Measurements from ENCODE around the gene NCOA7. TPM values are rescaled to one million over a fixed set of nuclear protein-coding genes. Genes with fewer than 3 reads are reported as not detected.

Gene NCOA7
- total and polyA plus RNA-seq, 2 of the 8 experiments (the other 6 are each of a cell fraction or from before 2014, with no cell fraction given) = 2.6 to 10.7 TPM

- Histone ChIP-seq H3K4ac (replicated peaks; ENCODE audit: insufficient read length, low read depth, low read length) (no peak overlapping the region), H2BK15ac (ENCODE audit: low read length) (no peak overlapping the region)
- no peak for FAIRE-seq
These were observed 17.8 kb downstream of the NCOA7 start for GRCh38 chr6:125808591-125808990.

More at GRCh38 chr6:125808591-125808990, 17.8 kb downstream of the NCOA7 start:
- Histone ChIP-seq H4K5ac (ENCODE audit: insufficient read length, low read depth, low read length) (no peak overlapping the region), H2BK12ac (ENCODE audit: low read depth, low read length) (no peak overlapping the region), H2AFZ (ENCODE audit: low read length) (no peak overlapping the region), H3K23me2 (ENCODE audit: low read depth, low read length) (no peaks in the 10 kb centered on the region), H4K8ac (ENCODE audit: extremely low read depth, insufficient read depth, low read length) (no peak overlapping the region), H2BK5ac (ENCODE audit: low read depth, low read length) (no peak overlapping the region), H3K9ac (replicated peaks in 1 of 4; ENCODE audit: extremely low read depth in 1 of 4, low read depth in 3 of 4, low read length in 3 of 4) (no peak overlapping the region), H3K27me3 (replicated peaks in 1 of 4; ENCODE audit: control insufficient read depth in 3 of 4, extremely low read depth in 1 of 4, insufficient read depth in 3 of 4, low read length in 3 of 4) (no peaks in the 10 kb centered on the region), H3K4me3 (ENCODE audit: extremely low read depth in 1 of 4, insufficient read depth in 2 of 4, low read depth in 3 of 4, low read length in 4 of 4) (no peak overlapping the region), H3K4me2 (ENCODE audit: insufficient read depth in 1 of 2, low read depth in 2 of 2, low read length in 2 of 2) (no peak overlapping the region), H3K9me3 (ENCODE audit: insufficient read depth in 2 of 2, low read depth in 1 of 2, low read length in 1 of 2) (no peaks in the 10 kb centered on the region), H2BK120ac (replicated peaks; ENCODE audit: low read depth, low read length) (no peak overlapping the region), H3K23ac (ENCODE audit: insufficient read length) (no peak overlapping the region), H3K18ac (ENCODE audit: extremely low read depth, low read length) (no peak overlapping the region), H3K4me1 (replicated peaks in 1 of 4; ENCODE audit: control insufficient read depth in 3 of 4, insufficient read depth in 4 of 4, low read length in 3 of 4) (no peaks in the 10 kb centered on the region), H3K56ac (replicated peaks; ENCODE audit: insufficient read length, low read depth, low read length) (no peak overlapping the region), H3K79me1 (ENCODE audit: low read depth, low read length) (peaks cover 3% of the 10 kb centered on the region; the same call in 1 of the 2 replicates), H3K79me2 (ENCODE audit: control insufficient read depth in 1 of 2, insufficient read depth in 2 of 2, low read length in 2 of 2) (0 out of 4 replicates have a peak, but pooled peaks cover 0 to 2% of the 10 kb centered on the region in 2 experiments), H3K36me3 (ENCODE audit: control insufficient read depth in 2 of 4, insufficient read depth in 4 of 4, low read length in 3 of 4) (no peaks in the 10 kb centered on the region), H2AK5ac (ENCODE audit: low read depth, low read length) (no peak overlapping the region), H2BK20ac (ENCODE audit: low read length) (no peak overlapping the region), H3K14ac (ENCODE audit: insufficient read length) (no peak overlapping the region), H4K20me1 (replicated peaks in 1 of 2; ENCODE audit: control insufficient read depth in 1 of 2, insufficient read depth in 2 of 2, low read length in 2 of 2) (no peaks in the 10 kb centered on the region), H3K27ac (ENCODE audit: low read depth, low read length) (no peak overlapping the region), H4K91ac (replicated peaks; ENCODE audit: insufficient read length, low read length) (no peak overlapping the region)
- ChIA-PET CTCF (ENCODE audit: partially characterized antibody) (interaction anchor here (1.6 kb wide), 1 partner anchor 27 kb away, joined by 3 read pairs; no protein-coding TSS in a partner anchor), POLR2A (ENCODE audit: partially characterized antibody) (interaction anchor here (1.3 kb wide), 1 partner anchor 17 kb away, joined by 3 read pairs; no protein-coding TSS in a partner anchor)
- TF ChIP-seq RFX5 (IDR thresholded peaks at IDR 0.05; ENCODE audit: borderline replicate concordance, low read depth, low read length) (no peak), ZNF274 (IDR thresholded peaks at IDR 0.05; ENCODE audit: borderline replicate concordance, extremely low read depth, low read length) (no peak), SUZ12 (IDR thresholded peaks at IDR 0.05; ENCODE audit: low read length) (no peak), EGR1 (IDR thresholded peaks at IDR 0.05; ENCODE audit: borderline replicate concordance, low read depth, low read length) (no peak), RBBP5 (IDR thresholded peaks at IDR 0.05; ENCODE audit: borderline replicate concordance, low read depth, low read length) (no peak), TEAD4 (IDR thresholded peaks at IDR 0.05; ENCODE audit: low read depth, low read length) (no peak), GABPA (IDR thresholded peaks at IDR 0.05; ENCODE audit: borderline replicate concordance, insufficient read depth, low read length) (no peak), CBX8 (IDR thresholded peaks at IDR 0.05; ENCODE audit: borderline replicate concordance, low read depth, low read length) (no peak), TAF1 (IDR thresholded peaks at IDR 0.05; ENCODE audit: low read depth, low read length) (no peak), RNF2 (IDR thresholded peaks at IDR 0.05; ENCODE audit: borderline replicate concordance, low read depth, low read length, missing control alignments, poor library complexity, severe bottlenecking) (no peak), CREB1 (IDR thresholded peaks at IDR 0.05) (no peak), POLR2A (IDR thresholded peaks at IDR 0.05; ENCODE audit: control extremely low read depth in 1 of 2, low read depth in 2 of 2, low read length in 2 of 2) (no peak), MAX (IDR thresholded peaks at IDR 0.05) (no peak), JUN (IDR thresholded peaks at IDR 0.05; ENCODE audit: low read depth, low read length) (no peak)
- DNase-seq (ENCODE audit: low read depth in 1 of 2, low spot score in 2 of 2) = no peak
